Subcutaneous adipose tissue (tissue), 4 donors: ENCODE data around the gene RASSF4. TPM values are rescaled to one million over a fixed set of nuclear protein-coding genes. Genes with fewer than 3 reads are reported as not detected.

Source experiments
- CTCF ChIP-seq: fragments of 450-650 bp; IDR thresholded peaks from one replicate; pipeline ENCODE4 v1.5.1; 2016; ENCODE audit warnings: low read depth, mild to moderate bottlenecking, control low read depth, antibody characterized with exemption, moderate library complexity
- total RNA-seq, 4 donors: library from RNA; depleted of rRNA; stranded (reverse); fragments of >200 nt; gene quantifications; one replicate each; pipeline ENCODE4 v1.1.0, GENCODE V29; 2016

Gene RASSF4
- total RNA-seq, 4 donors from 2014 or later: 81.0 to 346 (median 156) TPM

GRCh38 chr10:44934416-44935200, 25.0 kb upstream of the RASSF4 start:
- no peak for TF ChIP-seq CTCF

- no peak for TF ChIP-seq CTCF
Measured at GRCh38 chr10:44935201-44935965, 24.2 kb upstream of the RASSF4 start.

GRCh38 chr10:44935966-44936295, 23.7 kb upstream of the RASSF4 start:
- TF ChIP-seq CTCF: no peak

- TF ChIP-seq CTCF: no peak
Measured at GRCh38 chr10:44936314-44936975, 23.2 kb upstream of the RASSF4 start.

- no peak for TF ChIP-seq CTCF
Measured at GRCh38 chr10:44937196-44938005, 22.2 kb upstream of the RASSF4 start.

- no peak for TF ChIP-seq CTCF
Measured at GRCh38 chr10:44938956-44939355, 20.6 kb upstream of the RASSF4 start.
